Trophoblast cell (in vitro differentiated cells and primary cell): Measurements from ENCODE around the gene EXOSC1.

Experiments used
- DNase-seq, 2 donors: peaks; one replicate each; pipeline ENCODE4 v3.0.0-alpha.2; 2016
- H2AFZ ChIP-seq: 2 replicates; pipeline ENCODE4 v1.6.1; 2013; ENCODE audit warnings: low read length, moderate library complexity, mild to moderate bottlenecking; ENCODE audit not compliant: insufficient read depth, poor library complexity
- H2AK5ac ChIP-seq: 2 replicates; pipeline ENCODE4 v1.6.1; 2013; ENCODE audit warnings: mild to moderate bottlenecking, low read length
- H2BK120ac ChIP-seq: 2 replicates; pipeline ENCODE4 v1.6.1; 2013; ENCODE audit warnings: low read length, mild to moderate bottlenecking, moderate library complexity; ENCODE audit not compliant: insufficient read depth, poor library complexity
- H2BK12ac ChIP-seq: 2 replicates; pipeline ENCODE4 v1.6.1; 2013; ENCODE audit warnings: mild to moderate bottlenecking, low read length, moderate library complexity
- H2BK5ac ChIP-seq: 2 replicates; pipeline ENCODE4 v1.6.1; 2013; ENCODE audit warnings: low read length, low read depth, moderate library complexity, mild to moderate bottlenecking; ENCODE audit not compliant: poor library complexity
- H3K14ac ChIP-seq: 2 replicates; pipeline ENCODE4 v1.6.1; 2013; ENCODE audit warnings: mild to moderate bottlenecking, low read length
- H3K18ac ChIP-seq: 2 replicates; pipeline ENCODE4 v1.6.1; 2013; ENCODE audit warnings: mild to moderate bottlenecking, low read length
- H3K23ac ChIP-seq: 2 replicates; pipeline ENCODE4 v1.6.1; 2013; ENCODE audit warnings: low read length
- H3K27ac ChIP-seq: 2 replicates; pipeline ENCODE4 v1.5.1; 2013; ENCODE audit warnings: low read depth, mild to moderate bottlenecking, inconsistent platforms, low read length, moderate library complexity
- H3K27me3 ChIP-seq: 2 replicates; pipeline ENCODE4 v1.6.1; 2013; ENCODE audit warnings: inconsistent platforms, mild to moderate bottlenecking, low read length, moderate library complexity; ENCODE audit not compliant: insufficient read depth
- H3K36me3 ChIP-seq, 2 experiments: 1 replicate in 1 of 2; 2 replicates in 1 of 2; pipeline ENCODE4 v1.6.1; 2013; ENCODE audit warnings: low read length in 2 of 2, mild to moderate bottlenecking in 2 of 2, moderate library complexity in 1 of 2; ENCODE audit not compliant: insufficient read depth in 2 of 2, control insufficient read depth in 1 of 2
- H3K4ac ChIP-seq: 2 replicates; pipeline ENCODE4 v1.6.1; 2013; ENCODE audit warnings: low read depth, mild to moderate bottlenecking, low read length, moderate library complexity
- H3K4me1 ChIP-seq, 2 experiments: 1 replicate in 1 of 2; 2 replicates in 1 of 2; pipeline ENCODE4 v1.6.1; 2013; ENCODE audit warnings: low read length in 2 of 2, mild to moderate bottlenecking in 2 of 2, moderate library complexity in 1 of 2; ENCODE audit not compliant: insufficient read depth in 2 of 2, control insufficient read depth in 1 of 2
- H3K4me2 ChIP-seq: 2 replicates; pipeline ENCODE4 v1.6.1; 2013; ENCODE audit warnings: inconsistent platforms, mild to moderate bottlenecking, low read length, moderate library complexity
- H3K4me3 ChIP-seq: 2 replicates; pipeline ENCODE4 v1.5.1; 2013; ENCODE audit warnings: mild to moderate bottlenecking, low read depth, low read length, inconsistent platforms
- H3K79me1 ChIP-seq: one replicate; pipeline ENCODE4 v1.6.1; 2013; ENCODE audit warnings: low read length
- H3K79me2 ChIP-seq: 2 replicates; pipeline ENCODE4 v1.6.1; 2013; ENCODE audit warnings: low read length, mild to moderate bottlenecking; ENCODE audit not compliant: control insufficient read depth, insufficient read depth, poor library complexity
- H3K9ac ChIP-seq: 2 replicates; pipeline ENCODE4 v1.6.1; 2013; ENCODE audit warnings: mild to moderate bottlenecking, low read length
- H3K9me3 ChIP-seq: 2 replicates; pipeline ENCODE4 v1.6.1; 2013; ENCODE audit warnings: low read depth, mild to moderate bottlenecking, control low read depth, inconsistent platforms, low read length; ENCODE audit not compliant: insufficient read depth
- H4K12ac ChIP-seq: 2 replicates; pipeline ENCODE4 v1.6.1; 2013; ENCODE audit warnings: low read depth, mild to moderate bottlenecking, low read length, moderate library complexity
- H4K8ac ChIP-seq: 2 replicates; pipeline ENCODE4 v1.6.1; 2013; ENCODE audit warnings: low read depth, mild to moderate bottlenecking, low read length, moderate library complexity
- H4K91ac ChIP-seq: one replicate; pipeline ENCODE4 v1.6.1; 2013; ENCODE audit warnings: low read depth, mild to moderate bottlenecking, low read length, moderate library complexity
- WGBS: extraction: QIAGEN DNeasy Blood & Tissue Kit; methylation state at CpG from one replicate; pipeline ENCODE4 v1.1.7; 2013; ENCODE audit warnings: missing lambda C conversion rate; ENCODE audit not compliant: insufficient read length, insufficient coverage; ENCODE audit errors: extremely low coverage; 5-methylcytosine and 5-hydroxymethylcytosine counted together

EXOSC1 gene

DNA sequence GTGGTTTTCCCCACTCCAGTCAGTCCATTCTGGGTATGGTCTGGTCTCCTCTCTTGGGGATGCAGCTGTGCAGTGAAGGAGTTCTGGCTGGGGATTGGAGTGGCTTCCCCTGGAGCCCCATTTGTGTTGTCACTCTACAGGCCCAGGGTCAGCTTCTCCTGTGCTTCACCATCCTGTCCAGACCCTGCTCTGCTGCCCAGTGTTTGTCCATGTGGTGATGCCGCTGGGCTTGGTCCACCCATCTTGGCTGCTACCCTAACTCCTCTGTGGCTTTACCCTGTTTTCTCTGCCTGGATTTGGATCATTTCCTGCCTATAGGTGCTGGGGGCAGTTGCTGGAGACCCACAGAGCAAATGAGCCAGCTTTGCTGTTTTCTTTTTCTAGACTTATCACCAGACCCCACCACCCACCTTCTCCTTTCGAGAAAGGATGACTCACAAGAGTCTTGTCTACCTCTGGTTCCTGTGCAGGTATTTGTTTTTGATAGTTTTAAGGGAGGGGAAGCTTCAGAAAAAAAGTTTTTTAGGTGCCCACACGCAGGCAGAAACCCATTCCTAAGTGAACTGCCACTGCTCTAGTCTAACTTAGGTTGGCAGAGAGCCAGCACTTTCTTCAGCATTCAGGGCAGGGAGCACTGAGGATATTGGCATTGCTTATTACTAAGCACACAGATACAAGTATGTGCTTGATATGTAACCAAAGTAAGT lies 8.7 kb upstream of the EXOSC1 start:
- no peak overlapping the region for H2BK12ac ChIP-seq
- no peaks in the 10 kb centered on the region for H3K79me2 ChIP-seq
- H4K8ac ChIP-seq = no peak overlapping the region
- peaks cover 12 to 21% of the 10 kb centered on the region in 2 experiments for H3K4me1 ChIP-seq
- H3K79me1 ChIP-seq = no peaks in the 10 kb centered on the region
- H2AK5ac ChIP-seq = no peak overlapping the region
- H3K27me3 ChIP-seq = no peaks in the 10 kb centered on the region
- no peak overlapping the region for H4K91ac ChIP-seq
- H3K27ac ChIP-seq = no peak overlapping the region
- H3K36me3 ChIP-seq = peaks cover 47 to 61% of the 10 kb centered on the region in 2 experiments
- no peak overlapping the region for H2BK5ac ChIP-seq
- H3K4ac ChIP-seq = no peak overlapping the region
- no peak overlapping the region for H3K23ac ChIP-seq
- H3K14ac ChIP-seq = no peak overlapping the region
- H3K9me3 ChIP-seq = no peaks in the 10 kb centered on the region
- no peak overlapping the region for H2BK120ac ChIP-seq
- no peak overlapping the region for H3K18ac ChIP-seq
- H3K4me3 ChIP-seq = no peak overlapping the region
- no CpG with 5 or more reads among the region's 3 CpGs for WGBS
- H3K9ac ChIP-seq = no peak overlapping the region
- H3K4me2 ChIP-seq = no peak overlapping the region
- no peak overlapping the region for H4K12ac ChIP-seq
- no peak overlapping the region for H2AFZ ChIP-seq
- no peak for DNase-seq

DNA sequence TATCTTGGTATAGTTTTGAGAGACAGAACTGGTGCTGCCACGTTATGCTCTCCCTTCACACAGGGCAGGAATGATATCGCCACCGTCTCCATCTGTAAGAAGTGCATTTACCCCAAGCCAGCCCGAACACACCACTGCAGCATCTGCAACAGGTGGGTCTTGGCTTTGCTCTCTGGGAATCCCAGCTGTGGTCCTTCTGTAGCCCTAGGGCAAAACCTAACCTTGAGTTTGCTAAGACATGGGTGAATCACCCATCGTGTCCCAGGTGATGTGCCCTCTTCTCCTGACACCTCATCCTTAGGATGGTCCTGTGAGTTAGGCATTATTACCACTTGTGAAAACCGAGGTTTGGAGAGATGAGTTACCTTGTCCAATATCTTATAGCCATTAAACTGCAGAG lies 6.5 kb upstream of the EXOSC1 start:
- H3K4ac ChIP-seq = no peak overlapping the region
- no peak overlapping the region for H3K4me2 ChIP-seq
- H3K79me2 ChIP-seq = no peaks in the 10 kb centered on the region
- H2BK5ac ChIP-seq = no peak overlapping the region
- no peaks in the 10 kb centered on the region for H3K79me1 ChIP-seq
- no peaks in the 10 kb centered on the region for H3K27me3 ChIP-seq
- H2AFZ ChIP-seq = no peak overlapping the region
- H3K9me3 ChIP-seq = no peaks in the 10 kb centered on the region
- no peak overlapping the region for H4K8ac ChIP-seq
- H2BK12ac ChIP-seq = no peak overlapping the region
- no peak overlapping the region for H3K14ac ChIP-seq
- H3K27ac ChIP-seq = no peak overlapping the region
- H3K23ac ChIP-seq = no peak overlapping the region
- no peak overlapping the region for H4K91ac ChIP-seq
- no peak overlapping the region for H2AK5ac ChIP-seq
- WGBS = no CpG with 5 or more reads among the region's 6 CpGs
- no peak for DNase-seq
- H3K4me1 ChIP-seq = peaks cover 12 to 22% of the 10 kb centered on the region in 2 experiments
- no peak overlapping the region for H2BK120ac ChIP-seq
- no peak overlapping the region for H3K18ac ChIP-seq
- no peak overlapping the region for H3K4me3 ChIP-seq
- H4K12ac ChIP-seq = no peak overlapping the region
- no peak overlapping the region for H3K9ac ChIP-seq
- H3K36me3 ChIP-seq = peaks cover 29 to 42% of the 10 kb centered on the region in 2 experiments

DNA sequence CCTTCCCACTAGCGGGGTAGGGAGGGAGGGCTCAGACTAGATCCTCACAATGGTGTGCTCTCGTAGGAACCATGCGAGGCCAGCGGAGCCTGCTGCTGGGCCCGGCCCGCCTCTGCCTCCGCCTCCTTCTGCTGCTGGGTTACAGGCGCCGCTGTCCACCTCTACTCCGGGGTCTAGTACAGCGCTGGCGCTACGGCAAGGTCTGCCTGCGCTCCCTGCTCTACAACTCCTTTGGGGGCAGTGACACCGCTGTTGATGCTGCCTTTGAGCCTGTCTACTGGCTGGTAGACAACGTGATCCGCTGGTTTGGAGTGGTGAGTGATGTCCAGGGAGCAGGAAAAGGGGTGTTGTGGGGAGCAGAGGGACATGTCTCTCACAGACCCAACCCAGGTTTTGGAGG lies 5.8 kb upstream of the EXOSC1 start:
- Histone ChIP-seq H4K8ac (no peak overlapping the region), H2AFZ (no peak overlapping the region), H3K79me2 (no peaks in the 10 kb centered on the region), H2BK120ac (no peak overlapping the region), H3K4me1 (peaks cover 12 to 27% of the 10 kb centered on the region in 2 experiments), H2BK5ac (no peak overlapping the region), H3K4ac (no peak overlapping the region), H2AK5ac (no peak overlapping the region), H3K9me3 (no peaks in the 10 kb centered on the region), H3K4me2 (no peak overlapping the region), H3K36me3 (peaks cover 22 to 35% of the 10 kb centered on the region in 2 experiments), H3K14ac (no peak overlapping the region), H2BK12ac (no peak overlapping the region), H3K23ac (no peak overlapping the region), H3K9ac (no peak overlapping the region), H4K91ac (no peak overlapping the region), H3K79me1 (no peaks in the 10 kb centered on the region), H4K12ac (no peak overlapping the region), H3K18ac (no peak overlapping the region), H3K4me3 (no peak overlapping the region), H3K27me3 (no peaks in the 10 kb centered on the region), H3K27ac (no peak overlapping the region)
- no CpG with 5 or more reads among the region's 17 CpGs for WGBS
- DNase-seq = no peak

DNA sequence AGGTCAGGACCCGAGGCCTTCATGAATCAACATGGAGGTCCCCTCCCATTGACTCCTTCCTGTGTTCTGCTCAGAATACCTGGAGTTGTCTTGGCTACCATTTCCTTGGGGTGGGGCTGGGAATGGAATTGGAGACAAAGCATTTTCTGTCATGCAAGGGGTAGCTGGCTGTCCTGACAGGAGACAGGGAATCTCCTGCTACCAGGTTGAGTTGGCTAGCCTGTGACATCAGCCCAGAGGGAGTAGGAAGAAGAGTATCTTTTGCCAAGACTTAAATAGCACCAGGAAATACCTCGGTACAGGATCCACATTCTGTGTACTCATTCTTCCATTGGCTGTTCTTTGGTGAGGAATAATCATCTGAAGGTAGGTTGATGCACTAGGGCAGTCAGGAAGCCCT lies 5.0 kb upstream of the EXOSC1 start:
- Histone ChIP-seq H3K18ac (no peak overlapping the region), H2BK120ac (no peak overlapping the region), H3K4me2 (no peak overlapping the region), H2AFZ (no peak overlapping the region), H3K9ac (no peak overlapping the region), H3K27ac (no peak overlapping the region), H4K12ac (no peak overlapping the region), H3K79me2 (peaks cover 4% of the 10 kb centered on the region), H3K23ac (no peak overlapping the region), H3K27me3 (no peaks in the 10 kb centered on the region), H2BK5ac (no peak overlapping the region), H2BK12ac (no peak overlapping the region), H4K8ac (no peak overlapping the region), H3K79me1 (peaks cover 4% of the 10 kb centered on the region), H3K14ac (no peak overlapping the region), H3K9me3 (no peaks in the 10 kb centered on the region), H2AK5ac (no peak overlapping the region), H4K91ac (no peak overlapping the region), H3K4me3 (no peak overlapping the region), H3K4me1 (peaks cover 12 to 27% of the 10 kb centered on the region in 2 experiments), H3K36me3 (peaks cover 20 to 29% of the 10 kb centered on the region in 2 experiments), H3K4ac (no peak overlapping the region)
- no CpG with 5 or more reads among the region's 2 CpGs for WGBS
- no peak for DNase-seq
